OCI-LY7 (cell line): ENCODE measurements around the gene ARL6IP5. TPM values are rescaled to one million over a fixed set of nuclear protein-coding genes. Genes with fewer than 3 reads are reported as not detected.

Experiments used
- microRNA-seq: library from miRNA; unstranded; fragments of <30 nt; microRNA quantifications from one replicate; pipeline ENCODE4 v1.2.0, GENCODE V29; 2022; ENCODE audit warnings: borderline replicate concordance
- small RNA-seq: library from RNA; depleted of rRNA; stranded (forward); fragments of <200 nt; gene quantifications from one replicate; pipeline ENCODE3, GENCODE V24; 2014
- total RNA-seq, 2 experiments: library from RNA; depleted of rRNA in 1 of 2; stranded (reverse); fragments of >200 nt in 1 of 2; shearing (Covaris generic) in 1 of 2; gene quantifications; 2 replicates each; pipeline ENCODE4 v1.2.3, GENCODE V29; 2014 to 2022

ARL6IP5 gene
- total RNA-seq, 2 experiments from 2014 or later: 26.7 to 28.9 TPM

Small RNA genes within 50 kb of the gene (microRNA-seq; reads per million reads assigned to microRNA genes)
- gene MIR3136: 49.2 reads per million, percentile 45 among the genes with 10 or more reads in this experiment

Small RNA genes within 50 kb of the gene (small RNA-seq; reads per million reads assigned to genes)
- not detected for gene MIR3136

Other genes with a start within 250 kb of the ARL6IP5 start
- not detected in 2 replicates for gene TAFA4, start 152.4 kb upstream of the ARL6IP5 start, total RNA-seq (2014; rRNA removed; shearing (Covaris generic))
- not detected in 2 replicates for gene TAFA4, start 152.4 kb upstream of the ARL6IP5 start, total RNA-seq (2022)
- 3.6 and 5.9 TPM in 2 replicates for gene EOGT, start 71.3 kb upstream of the ARL6IP5 start, total RNA-seq (2014; rRNA removed; shearing (Covaris generic))
- gene EOGT, start 71.3 kb upstream of the ARL6IP5 start, total RNA-seq (2022): 8.7 and 10.8 TPM in 2 replicates
- gene TMF1, start 32.6 kb upstream of the ARL6IP5 start, total RNA-seq (2014; rRNA removed; shearing (Covaris generic)): 16.6 and 20.8 TPM in 2 replicates
- gene TMF1, start 32.6 kb upstream of the ARL6IP5 start, total RNA-seq (2022): 29.0 and 29.4 TPM in 2 replicates
- gene UBA3, start 4.6 kb upstream of the ARL6IP5 start, total RNA-seq (2014; rRNA removed; shearing (Covaris generic)): 66.5 and 78.8 TPM in 2 replicates
- 70.2 and 70.8 TPM in 2 replicates for gene UBA3, start 4.6 kb upstream of the ARL6IP5 start, total RNA-seq (2022)
- gene LMOD3, start 37.7 kb downstream of the ARL6IP5 start, total RNA-seq (2014; rRNA removed; shearing (Covaris generic)): not detected in 2 replicates
- not detected in 2 replicates for gene LMOD3, start 37.7 kb downstream of the ARL6IP5 start, total RNA-seq (2022)